Suprapubic skin (tissue), 4 donors: ENCODE results near the gene FGD3.

ENCODE experiments used
- EP300 ChIP-seq: sonication (generic); formaldehyde crosslinking; IDR thresholded peaks from one replicate; pipeline ENCODE4 v1.6.1; 2017; ENCODE audit warnings: antibody characterized with exemption
- POLR2A ChIP-seq, 2 donors: fragments of 450-650 bp; IDR thresholded peaks; one replicate each; pipeline ENCODE4 v1.6.1; 2017; ENCODE audit warnings: antibody characterized with exemption in 2 of 2, mild to moderate bottlenecking in 2 of 2, moderate library complexity in 2 of 2
- POLR2AphosphoS5 ChIP-seq, 3 donors: sonication (generic); formaldehyde crosslinking; IDR thresholded peaks; one replicate each; pipeline ENCODE4 v1.6.1; 2017; ENCODE audit warnings: antibody characterized with exemption in 3 of 3
- TF ChIP-seq, protein P1 (sequence below), 2 donors: fragments of 200-600 bp in 1 of 2; fragments of 450-650 bp in 1 of 2; sonication (generic) in 1 of 2; IDR thresholded peaks; one replicate each; pipeline ENCODE4 v1.5.1; 2016 to 2019; ENCODE audit warnings: antibody characterized with exemption in 2 of 2, mild to moderate bottlenecking in 1 of 2, moderate library complexity in 1 of 2

DNA sequence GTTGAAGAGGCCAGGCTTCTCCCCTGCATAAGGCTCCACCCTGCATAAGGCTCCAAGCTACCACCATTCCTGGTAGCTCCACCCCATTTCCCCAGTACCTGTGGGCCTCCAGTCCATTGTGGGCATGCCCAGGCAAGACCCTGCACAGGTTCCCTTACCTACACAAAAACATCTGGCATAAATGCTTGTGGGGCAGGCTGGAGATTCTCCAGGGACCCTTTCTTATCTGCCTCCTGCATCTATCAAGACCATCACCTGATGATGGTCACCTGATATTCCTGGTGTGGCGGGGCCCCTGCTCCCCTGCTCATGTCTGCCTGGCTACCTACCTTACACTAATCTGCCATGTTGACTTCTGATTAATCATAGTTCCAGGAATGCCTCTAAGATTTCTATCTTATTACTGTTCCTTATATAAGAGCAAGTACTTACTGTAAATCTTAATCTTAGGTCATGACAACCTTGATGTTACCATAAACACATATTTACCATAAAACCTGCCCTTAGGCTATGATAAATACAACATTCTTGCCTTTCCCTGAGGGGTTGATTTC lies 41.0 kb downstream of the FGD3 start:
- TF ChIP-seq POLR2AphosphoS5 (IDR thresholded peaks at IDR 0.05) = no peak
- TF ChIP-seq, protein P1, sequence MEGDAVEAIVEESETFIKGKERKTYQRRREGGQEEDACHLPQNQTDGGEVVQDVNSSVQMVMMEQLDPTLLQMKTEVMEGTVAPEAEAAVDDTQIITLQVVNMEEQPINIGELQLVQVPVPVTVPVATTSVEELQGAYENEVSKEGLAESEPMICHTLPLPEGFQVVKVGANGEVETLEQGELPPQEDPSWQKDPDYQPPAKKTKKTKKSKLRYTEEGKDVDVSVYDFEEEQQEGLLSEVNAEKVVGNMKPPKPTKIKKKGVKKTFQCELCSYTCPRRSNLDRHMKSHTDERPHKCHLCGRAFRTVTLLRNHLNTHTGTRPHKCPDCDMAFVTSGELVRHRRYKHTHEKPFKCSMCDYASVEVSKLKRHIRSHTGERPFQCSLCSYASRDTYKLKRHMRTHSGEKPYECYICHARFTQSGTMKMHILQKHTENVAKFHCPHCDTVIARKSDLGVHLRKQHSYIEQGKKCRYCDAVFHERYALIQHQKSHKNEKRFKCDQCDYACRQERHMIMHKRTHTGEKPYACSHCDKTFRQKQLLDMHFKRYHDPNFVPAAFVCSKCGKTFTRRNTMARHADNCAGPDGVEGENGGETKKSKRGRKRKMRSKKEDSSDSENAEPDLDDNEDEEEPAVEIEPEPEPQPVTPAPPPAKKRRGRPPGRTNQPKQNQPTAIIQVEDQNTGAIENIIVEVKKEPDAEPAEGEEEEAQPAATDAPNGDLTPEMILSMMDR (IDR thresholded peaks at IDR 0.05) = no peak
- TF ChIP-seq POLR2A (IDR thresholded peaks at IDR 0.05) = no peak
- TF ChIP-seq EP300 = no peak
